Cardiac fibroblast (primary cell): ENCODE results near the gene OSBPL6.
A peak's percentile ranks its signal among the peaks of the same experiment; 100 is the strongest.

Experiments used
- DNase-seq, 2 donors: peaks; one replicate each; pipeline versions ENCODE4 v3.0.0 to v3.0.0-alpha.2; 2010; ENCODE audit warnings: low read depth in 2 of 2
- H3K4me3 ChIP-seq, 2 donors: replicated peaks in 1 of 2; 1 replicate in 1 of 2; 2 replicates in 1 of 2; pipeline ENCODE4 v1.5.1; 2011; ENCODE audit warnings: low read depth in 2 of 2, low read length in 2 of 2, mild to moderate bottlenecking in 2 of 2, moderate library complexity in 1 of 2
- CTCF ChIP-seq: IDR thresholded peaks from one replicate; pipeline ENCODE4 v1.5.1; 2011; ENCODE audit warnings: low read depth, mild to moderate bottlenecking, low read length, inconsistent platforms

OSBPL6 gene

DNA sequence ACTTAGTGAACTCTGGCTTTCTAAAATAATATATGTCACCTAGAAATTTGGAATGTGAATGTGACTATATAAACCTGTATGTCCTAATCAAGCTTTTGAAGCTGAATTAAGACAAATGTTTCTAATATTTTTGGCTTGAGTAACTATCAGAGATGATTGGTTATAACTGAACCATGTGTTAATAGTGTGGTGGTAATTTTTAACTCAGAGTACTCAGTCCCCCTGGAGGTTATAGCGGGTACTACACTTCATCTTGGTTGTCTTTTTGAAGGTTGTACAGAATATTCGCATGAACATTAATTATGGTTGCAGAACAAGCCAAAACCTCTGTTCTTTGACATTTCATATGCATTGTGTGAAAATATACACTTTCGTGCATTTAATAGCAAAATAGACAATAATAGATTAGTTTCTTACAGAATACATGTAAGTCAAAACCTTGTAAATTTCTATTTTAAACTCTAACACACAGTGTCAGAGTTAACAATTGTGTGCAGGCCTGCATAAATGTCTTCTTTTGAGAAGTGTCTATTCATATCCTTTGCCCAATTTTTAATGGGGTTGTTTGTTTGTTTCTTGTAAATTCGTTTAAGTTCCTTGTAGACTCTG is 86.0 kb downstream of the OSBPL6 start:
- DNase-seq = peak; percentile 65 to 80

GRCh38 chr2:178282075-178282815 is 87.9 kb downstream of the OSBPL6 start:
- no peak overlapping the region for H3K4me3 ChIP-seq
- DNase-seq = peak; percentile 82 to 95
- TF ChIP-seq CTCF = no peak

More for the DNA sequence above, 86.0 kb downstream of the OSBPL6 start:
- TF ChIP-seq CTCF = peak; percentile 74
- H3K4me3 ChIP-seq = no peak overlapping the region

- no peak overlapping the region for H3K4me3 ChIP-seq
- no peak for DNase-seq
- no peak for TF ChIP-seq CTCF
Measured at GRCh38 chr2:178283341-178283918, 89.1 kb downstream of the OSBPL6 start.

- peak in 1 of 2 donors; percentile 64 for DNase-seq
- no peak for TF ChIP-seq CTCF
- no peak overlapping the region for H3K4me3 ChIP-seq
Measured at GRCh38 chr2:178284613-178285286, 90.4 kb downstream of the OSBPL6 start.

GRCh38 chr2:178285287-178285615 is 90.9 kb downstream of the OSBPL6 start:
- peak in 1 of 2 donors; percentile 29 for DNase-seq
- no peak overlapping the region for H3K4me3 ChIP-seq
- no peak for TF ChIP-seq CTCF

GRCh38 chr2:178286636-178287035 is 92.3 kb downstream of the OSBPL6 start:
- no peak overlapping the region for H3K4me3 ChIP-seq
- TF ChIP-seq CTCF = no peak
- DNase-seq = no peak
